Prostate gland (tissue), 2 donors: ENCODE data around the gene CPZ. TPM values are rescaled to one million over a fixed set of nuclear protein-coding genes. Genes with fewer than 3 reads are reported as not detected.

Experiments
- DNase-seq: peaks from one replicate; pipeline ENCODE4 v3.0.0-alpha.2; 2019; ENCODE audit warnings: low spot score
- H3K27ac ChIP-seq, 2 donors: fragments of 200-600 bp; sonication (generic); 2 replicates each; pipeline ENCODE4 v1.5.1; 2017 to 2019
- H3K27me3 ChIP-seq: fragments of 200-600 bp; sonication (generic); replicated peaks from 2 replicates; pipeline ENCODE4 v1.5.1; 2019; ENCODE audit not compliant: insufficient read depth
- H3K36me3 ChIP-seq, 2 donors: fragments of 200-600 bp; sonication (generic); 1 replicate in 1 of 2; 2 replicates in 1 of 2; pipeline versions ENCODE4 v1.5.1 to v1.8.1; 2017 to 2019
- H3K4me1 ChIP-seq: fragments of 200-600 bp; sonication (generic); replicated peaks from 2 replicates; pipeline ENCODE4 v1.5.1; 2019
- H3K4me3 ChIP-seq, 2 donors: fragments of 200-600 bp; sonication (generic); 2 replicates each; pipeline ENCODE4 v1.5.1; 2017 to 2019
- H3K9me3 ChIP-seq: fragments of 200-600 bp; sonication (generic); 2 replicates; pipeline ENCODE4 v1.5.1; 2017
- CTCF ChIP-seq, 4 experiments: fragments of 200-600 bp in 2 of 4; fragments of 450-650 bp in 2 of 4; sonication (generic) in 2 of 4; IDR thresholded peaks; 1 replicate in 3 of 4; 2 replicates in 1 of 4; pipeline ENCODE4 v1.5.1; 2016 to 2019; ENCODE audit warnings: antibody characterized with exemption in 4 of 4, mild to moderate bottlenecking in 2 of 4, moderate library complexity in 2 of 4
- POLR2A ChIP-seq: fragments of 450-650 bp; IDR thresholded peaks from one replicate; pipeline ENCODE4 v1.6.1; 2016; ENCODE audit warnings: antibody characterized with exemption, mild to moderate bottlenecking
- POLR2AphosphoS5 ChIP-seq: sonication (generic); formaldehyde crosslinking; IDR thresholded peaks from one replicate; pipeline ENCODE4 v1.6.1; 2017; ENCODE audit warnings: antibody characterized with exemption
- WGBS: methylation state at CpG from one replicate; pipeline ENCODE4 v1.1.5; 2018; 5-methylcytosine and 5-hydroxymethylcytosine counted together
- intact Hi-C: fragments of 100-400 bp; cut with DNase I; formaldehyde crosslinking; loops from one replicate; pipeline ENCODE4 v1.14.2; 2022
- total RNA-seq, 2 donors: library from RNA; depleted of rRNA; stranded (reverse); fragments of >200 nt; gene quantifications; one replicate each; pipeline ENCODE4 v1.1.0, GENCODE V29; 2016

CPZ gene
- total RNA-seq, 2 donors from 2014 or later: 0.73 to 15.1 TPM

- Histone ChIP-seq H3K4me1 (no peaks in the 10 kb centered on the region), H3K4me3 (no peak overlapping the region), H3K36me3 (no peaks in the 10 kb centered on the region), H3K9me3 (no peaks in the 10 kb centered on the region), H3K27ac (no peak overlapping the region), H3K27me3 (no peaks in the 10 kb centered on the region)
- TF ChIP-seq POLR2AphosphoS5 (no peak), CTCF (IDR thresholded peaks at IDR 0.05) (no peak)
- 77% methylated on average over 5 of the region's 5 CpGs for WGBS
- DNase-seq: no peak
- intact Hi-C loops: no loop called here
Measured at GRCh38 chr4:8555716-8556115, 36.8 kb upstream of the CPZ start.

- no peaks in the 10 kb centered on the region for H3K4me1 ChIP-seq
- no peaks in the 10 kb centered on the region for H3K36me3 ChIP-seq
- H3K9me3 ChIP-seq: no peaks in the 10 kb centered on the region
- intact Hi-C loops: no loop called here
- no peaks in the 10 kb centered on the region for H3K27me3 ChIP-seq
- DNase-seq: no peak
- H3K4me3 ChIP-seq: no peak overlapping the region
- WGBS: 56% methylated on average over 17 of the region's 17 CpGs
- H3K27ac ChIP-seq: no peak overlapping the region
- TF ChIP-seq POLR2AphosphoS5 (no peak), CTCF (IDR thresholded peaks at IDR 0.05) (no peak), POLR2A (no peak)
Measured at GRCh38 chr4:8556341-8557150, 36.0 kb upstream of the CPZ start.

GRCh38 chr4:8557151-8558076, 35.2 kb upstream of the CPZ start:
- no peak for DNase-seq
- Histone ChIP-seq H3K4me1 (no peaks in the 10 kb centered on the region), H3K27ac (no peak overlapping the region), H3K36me3 (no peaks in the 10 kb centered on the region), H3K4me3 (no peak overlapping the region), H3K27me3 (no peaks in the 10 kb centered on the region), H3K9me3 (no peaks in the 10 kb centered on the region)
- WGBS: 81% methylated on average over 21 of the region's 21 CpGs
- no peak for TF ChIP-seq CTCF (IDR thresholded peaks at IDR 0.05)
- TF ChIP-seq POLR2A: no peak
- TF ChIP-seq POLR2AphosphoS5: no peak
- intact Hi-C loops: no loop called here

- no peak for DNase-seq
- H3K4me3 ChIP-seq: no peak overlapping the region
- no peaks in the 10 kb centered on the region for H3K27me3 ChIP-seq
- no peaks in the 10 kb centered on the region for H3K36me3 ChIP-seq
- TF ChIP-seq POLR2AphosphoS5: no peak
- no peak for TF ChIP-seq CTCF (IDR thresholded peaks at IDR 0.05)
- no peak for TF ChIP-seq POLR2A
- 92% methylated on average over 20 of the region's 21 CpGs for WGBS
- H3K9me3 ChIP-seq: no peaks in the 10 kb centered on the region
- no peaks in the 10 kb centered on the region for H3K4me1 ChIP-seq
- H3K27ac ChIP-seq: no peak overlapping the region
- intact Hi-C loops: no loop called here
Measured at GRCh38 chr4:8558080-8558960, 34.2 kb upstream of the CPZ start.
